Measurements from ENCODE around the gene NCKIPSD.

NCKIPSD gene

DNA sequence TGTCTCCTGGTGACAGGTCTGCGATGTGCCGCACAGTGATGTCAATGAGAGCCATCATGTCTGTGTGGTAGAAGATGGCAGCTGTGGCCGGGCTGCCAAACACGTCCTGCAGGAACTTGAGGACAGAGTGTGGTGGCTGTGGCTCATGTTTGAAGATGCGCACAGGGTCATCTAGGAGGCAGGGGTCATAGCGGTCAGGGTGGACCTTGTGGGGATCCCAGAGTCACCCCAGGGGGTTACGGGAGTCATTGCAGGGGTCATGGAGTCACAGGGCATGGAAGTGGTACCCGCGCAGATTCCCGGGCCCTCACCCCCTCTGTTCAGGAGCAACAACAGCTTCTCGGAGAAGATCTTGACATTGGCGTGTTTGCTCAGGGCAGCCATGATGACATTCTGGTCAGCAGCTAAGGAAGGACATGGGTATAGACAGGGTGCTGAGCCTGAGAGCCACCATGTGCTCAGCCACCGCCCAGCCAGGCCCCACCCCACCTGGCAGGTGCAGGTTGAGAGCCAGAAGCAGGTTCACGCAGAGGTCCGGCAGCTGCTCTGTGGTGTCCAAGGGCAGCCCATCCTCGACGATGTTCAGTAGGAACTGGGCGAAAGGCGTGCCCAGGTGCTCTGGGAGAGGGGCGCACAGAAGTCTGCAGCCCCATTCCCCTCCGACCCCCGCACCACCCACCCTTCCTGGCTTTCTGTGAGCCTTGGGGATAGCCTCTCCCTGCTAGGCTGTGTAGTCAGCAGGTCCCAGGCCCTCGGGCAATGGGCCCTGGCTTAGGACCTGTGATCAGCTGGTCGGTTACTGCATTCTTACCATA, 6.9 kb downstream of the NCKIPSD start:
- no peak for DNase-seq (ENCODE audit: low spot score)

GRCh38 chr3:48678056-48678455, 7.7 kb downstream of the NCKIPSD start:
- no peak for DNase-seq (ENCODE audit: low spot score)

- no peak for DNase-seq (ENCODE audit: low spot score)
These were observed 11.2 kb downstream of the NCKIPSD start for GRCh38 chr3:48674505-48674904.

DNA sequence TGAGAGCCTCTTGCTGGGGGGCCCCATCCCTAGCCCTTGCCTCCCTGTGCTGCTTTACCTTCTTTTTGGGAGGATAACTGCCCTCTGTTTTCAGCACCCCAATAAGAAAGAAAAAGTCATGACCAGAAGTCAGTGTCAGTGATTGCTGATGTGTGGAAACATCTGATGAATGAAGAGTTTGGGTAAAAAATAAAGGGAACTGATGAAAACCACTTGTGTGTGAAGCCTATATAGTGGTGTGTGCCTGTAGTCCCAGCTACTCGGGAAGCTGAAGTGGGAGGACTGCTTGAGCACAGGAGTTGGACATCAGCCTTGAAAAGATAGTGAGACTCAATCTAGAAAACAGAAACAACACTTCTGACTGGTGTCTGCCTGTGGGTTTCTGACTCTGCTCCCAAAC, 13.2 kb downstream of the NCKIPSD start:
- no peak for DNase-seq (ENCODE audit: low spot score)

DNA sequence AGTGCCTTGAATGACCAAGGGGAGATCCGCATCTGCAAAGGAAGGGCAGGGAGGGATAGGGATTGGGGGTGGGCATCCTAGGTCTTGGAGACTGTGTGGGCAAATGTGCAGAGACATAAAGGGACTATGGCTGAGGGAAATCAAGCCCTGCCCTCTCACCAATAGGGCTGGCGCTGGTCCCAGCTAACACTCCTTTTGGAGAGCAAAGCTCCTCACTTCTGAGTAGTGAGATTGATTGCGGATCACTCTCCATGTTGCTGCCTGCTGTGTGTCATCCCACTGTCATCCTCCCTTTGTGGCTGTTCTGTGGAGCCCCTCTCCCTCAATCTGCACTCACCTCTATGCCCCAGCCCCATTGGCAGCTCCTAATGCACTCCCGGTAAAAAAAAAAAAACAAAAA, 20.8 kb downstream of the NCKIPSD start:
- no peak for DNase-seq (ENCODE audit: low spot score)

DNA sequence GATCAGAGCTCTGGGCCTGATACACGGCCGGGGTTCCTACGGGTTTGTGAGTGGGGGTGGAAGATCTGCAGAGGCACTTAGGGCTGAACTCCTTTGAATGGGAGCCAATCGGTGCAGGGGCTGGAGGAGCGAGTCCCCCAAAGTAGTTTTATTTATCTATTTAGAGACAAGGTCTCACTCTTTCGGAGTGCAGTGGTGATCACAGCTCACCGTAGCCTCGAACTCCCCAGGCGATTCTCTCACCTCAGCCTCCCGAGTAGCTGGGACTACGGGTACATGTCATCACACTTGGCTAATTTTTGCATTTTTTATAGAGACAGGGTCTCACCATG, 21.4 kb downstream of the NCKIPSD start:
- no peak for DNase-seq (ENCODE audit: low spot score)

GRCh38 chr3:48663489-48664312, 22.0 kb downstream of the NCKIPSD start:
- peak; percentile 88 for DNase-seq (ENCODE audit: low spot score)

GRCh38 chr3:48662753-48663488, 22.8 kb downstream of the NCKIPSD start, which contains the start of gene CELSR3:
TSS of gene CELSR3 (minus strand) at chr3:48662886. CDS start at chr3:48662634, 252 bp downstream.
- DNase-seq (ENCODE audit: low spot score): peak; percentile 62

DNA sequence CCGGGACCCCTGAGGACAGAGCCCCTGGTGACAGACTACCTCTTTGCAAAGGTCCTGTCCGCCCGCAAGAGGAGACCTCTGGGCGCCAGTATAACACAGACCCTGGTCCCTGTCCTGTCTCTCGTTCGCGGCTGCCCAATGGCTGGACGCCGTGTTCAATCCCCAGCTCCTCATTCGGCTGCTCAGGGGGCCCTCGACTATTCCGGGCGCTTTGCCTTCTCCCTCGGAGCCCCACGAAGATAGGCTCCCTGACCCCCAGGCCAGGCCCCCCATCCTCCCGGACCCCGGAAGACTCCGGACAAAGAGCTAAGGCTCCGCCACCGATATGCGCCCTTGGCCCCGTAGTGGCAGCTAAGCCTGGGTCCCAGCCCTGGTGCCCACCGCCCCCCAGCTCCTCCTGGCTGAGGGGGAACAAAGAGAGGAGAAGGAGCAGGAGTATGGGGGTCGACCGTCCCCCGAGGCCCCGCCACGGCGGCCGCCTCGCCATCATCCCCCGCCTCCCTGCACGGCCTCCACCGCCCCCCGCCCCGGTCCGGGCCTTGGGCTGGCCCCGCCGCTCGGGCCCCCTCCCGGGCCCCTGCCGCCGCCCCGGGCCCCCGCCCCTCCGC, 23.5 kb downstream of the NCKIPSD start:
- no peak for DNase-seq (ENCODE audit: low spot score)

DNA sequence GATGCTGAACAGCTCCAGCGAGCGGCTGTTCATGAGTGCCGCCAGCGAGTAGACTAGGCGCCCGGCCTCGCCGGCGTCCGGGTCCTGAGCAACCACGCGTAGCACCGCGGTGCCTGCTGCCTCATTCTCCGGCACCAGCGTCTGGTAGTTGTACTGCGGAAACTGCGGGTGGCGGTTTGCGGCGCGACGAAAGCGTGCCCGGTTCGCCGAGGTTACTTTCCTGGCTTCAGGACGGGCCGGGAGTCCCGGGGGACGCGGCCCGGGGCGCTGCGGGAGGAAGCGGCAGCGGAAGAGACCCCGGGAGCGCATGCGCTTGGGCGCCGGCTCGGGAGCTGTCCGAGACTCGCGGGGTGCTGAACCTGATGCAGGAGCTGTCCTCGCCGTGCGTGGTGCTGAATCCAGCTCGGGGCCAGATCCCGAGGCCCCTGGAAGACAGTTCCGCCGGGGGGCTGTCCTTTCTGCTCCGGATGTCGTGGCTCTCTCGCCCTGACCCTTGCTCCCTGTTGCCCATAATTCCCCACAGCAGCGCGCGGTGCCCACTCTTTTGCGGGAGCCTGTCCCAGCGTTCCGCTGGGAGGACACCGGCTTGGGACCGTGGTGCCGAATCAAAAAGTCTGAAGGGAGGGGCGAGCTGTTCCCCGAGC, 24.1 kb downstream of the NCKIPSD start:
- peak; percentile 71 for DNase-seq (ENCODE audit: low spot score)

DNA sequence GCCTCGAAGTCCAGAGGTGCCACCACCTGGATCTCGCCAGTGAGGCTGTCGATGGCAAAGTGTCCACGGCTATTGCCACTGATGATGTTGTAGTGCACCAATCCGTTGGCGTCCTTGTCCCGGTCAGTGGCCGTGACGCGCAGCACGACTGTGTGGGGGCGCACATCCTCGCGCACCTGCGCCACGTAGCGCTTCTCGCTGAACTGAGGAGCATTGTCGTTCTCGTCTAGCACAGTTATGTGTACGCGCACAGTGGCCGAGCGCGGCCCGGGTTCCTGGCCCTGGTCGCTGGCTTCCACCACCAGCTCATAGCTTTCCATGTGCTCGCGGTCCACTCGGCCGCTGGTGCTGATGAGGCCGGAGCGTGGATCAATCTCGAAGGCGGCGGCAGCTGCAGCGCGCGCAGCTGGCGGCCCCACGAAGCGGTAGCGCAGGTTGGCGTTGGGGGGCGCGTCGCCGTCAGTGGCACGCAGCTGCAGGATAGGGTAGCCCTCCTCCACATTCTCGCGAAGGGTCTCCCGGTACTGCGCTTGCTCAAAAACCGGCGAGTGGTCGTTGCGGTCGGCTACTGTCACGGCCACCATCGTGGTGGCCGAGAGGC, 24.8 kb downstream of the NCKIPSD start:
- no peak for DNase-seq (ENCODE audit: low spot score)

DNA sequence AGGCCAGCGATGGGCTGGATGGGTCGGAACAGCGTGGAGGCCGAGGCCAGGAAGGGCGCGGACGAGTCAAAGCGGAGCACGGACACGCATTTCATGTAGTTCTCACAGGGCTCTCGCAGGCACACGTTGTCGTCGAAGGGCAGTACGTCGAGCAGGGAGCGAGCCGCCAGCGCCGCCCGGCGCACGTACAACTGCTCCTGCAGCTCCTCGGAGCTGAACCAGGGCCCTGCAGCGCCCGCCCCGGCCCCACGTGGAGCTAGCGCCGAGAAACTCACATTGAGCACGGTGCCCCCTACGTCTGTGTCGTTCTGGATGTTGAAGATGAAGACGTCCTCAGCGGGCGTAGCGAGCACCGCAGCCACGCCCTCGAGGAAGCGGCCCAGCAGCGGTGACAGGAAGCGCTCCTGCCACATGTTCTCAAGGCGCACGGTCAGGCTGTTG, 28.9 kb downstream of the NCKIPSD start:
- peak; percentile 28 for DNase-seq (ENCODE audit: low spot score)

DNA sequence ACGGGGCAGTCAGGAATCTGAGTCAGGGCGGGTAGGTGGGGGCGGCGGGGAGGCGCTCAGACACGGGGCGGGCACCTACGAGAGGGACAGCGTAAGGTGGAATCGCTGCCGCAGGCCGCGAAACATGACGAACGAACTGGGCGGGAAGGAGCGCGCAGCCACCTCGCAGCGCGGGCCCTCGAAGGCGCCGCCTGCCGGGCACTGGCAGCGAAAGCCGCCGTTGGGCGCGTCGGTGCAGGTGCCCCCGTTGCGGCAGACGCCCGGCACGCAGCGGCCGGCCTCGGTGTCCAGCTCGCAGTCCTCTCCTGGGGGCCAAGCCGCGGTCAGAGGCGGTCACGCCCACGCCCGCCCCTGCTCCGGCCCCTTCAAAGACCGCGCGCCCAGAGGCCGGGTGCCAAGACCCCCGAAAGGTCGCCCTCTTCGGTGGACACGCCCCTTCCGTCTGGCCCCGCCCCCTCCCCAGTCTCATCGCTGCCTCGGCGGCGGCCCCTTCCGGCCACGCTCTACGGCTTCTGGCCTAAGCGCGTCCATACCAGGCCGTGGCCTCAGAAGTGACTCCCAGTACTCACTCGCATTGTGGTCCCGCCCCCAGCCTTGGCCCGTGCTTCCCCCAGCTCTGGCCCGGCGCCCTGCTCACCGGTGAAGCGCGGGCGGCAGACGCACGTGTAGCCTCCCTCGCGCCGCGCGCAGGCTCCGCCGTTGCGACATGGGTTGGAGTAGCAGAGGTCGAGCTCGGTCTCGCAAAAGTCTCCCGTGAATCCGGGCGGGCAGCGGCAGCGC, 29.5 kb downstream of the NCKIPSD start:
- peak; percentile 83 for DNase-seq (ENCODE audit: low spot score)

DNA sequence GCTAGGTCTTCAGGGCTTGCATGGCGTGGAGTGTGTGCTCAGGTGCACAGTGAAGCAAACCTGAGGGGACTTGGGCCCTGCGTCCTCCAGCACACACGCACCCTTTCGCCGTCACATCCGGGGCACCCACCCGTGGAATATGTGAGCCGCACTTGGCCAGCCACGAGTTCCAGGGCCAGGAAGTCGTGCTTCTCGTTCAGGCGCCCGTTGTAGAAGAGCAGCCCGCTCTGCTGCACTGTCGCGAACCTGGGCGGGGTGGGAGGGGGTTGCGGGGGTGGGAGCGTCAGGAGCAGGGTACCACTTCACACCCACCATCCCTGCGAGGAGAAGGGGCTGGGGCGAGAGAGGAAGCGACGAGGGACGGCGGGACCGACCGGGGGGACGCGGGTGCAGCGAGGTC, 30.1 kb downstream of the NCKIPSD start:
- peak; percentile 30 for DNase-seq (ENCODE audit: low spot score)

DNA sequence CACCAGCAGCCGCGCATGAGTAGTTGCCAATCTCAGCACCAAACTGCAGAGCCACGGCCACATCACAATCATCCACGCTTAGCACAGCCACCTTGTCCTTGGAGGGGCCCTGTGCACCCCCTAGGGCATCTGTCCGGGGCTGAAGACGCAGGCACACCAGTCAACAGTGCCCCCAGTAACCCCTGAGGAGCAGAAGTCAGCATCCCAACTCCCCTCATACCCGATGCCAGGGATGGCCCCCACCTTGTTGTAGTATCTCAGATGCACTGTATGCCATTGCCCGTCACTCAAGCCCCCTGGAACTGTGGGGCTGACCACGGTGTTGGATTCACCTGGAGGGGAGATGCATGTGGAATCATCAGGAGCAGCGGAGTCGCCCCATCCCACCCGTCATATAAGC, 30.7 kb downstream of the NCKIPSD start:
- DNase-seq (ENCODE audit: low spot score): no peak

GRCh38 chr3:48652923-48653715, 32.6 kb downstream of the NCKIPSD start:
- DNase-seq (ENCODE audit: low spot score): no peak

DNA sequence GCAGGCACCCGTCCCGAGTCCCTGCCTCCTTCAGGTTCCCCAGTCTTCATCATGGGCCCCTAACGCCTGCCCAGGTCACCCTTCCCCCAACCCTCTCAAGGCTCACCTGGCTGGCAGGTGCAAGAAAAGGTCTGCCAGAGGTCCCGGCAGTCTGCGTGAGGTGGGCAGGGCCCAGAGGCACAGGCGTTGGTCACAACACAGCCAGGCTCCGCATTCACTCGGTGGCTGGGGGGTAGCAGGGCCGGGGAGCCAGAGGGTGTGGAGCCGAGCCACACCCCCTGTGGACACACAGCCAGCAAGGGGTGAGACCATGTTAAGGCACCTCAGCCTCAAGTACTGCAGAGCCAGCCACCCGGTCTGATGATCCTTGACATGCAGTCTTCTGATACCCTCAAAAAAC, 33.9 kb downstream of the NCKIPSD start:
- DNase-seq (ENCODE audit: low spot score): no peak

GRCh38 chr3:48650723-48651122, 35.0 kb downstream of the NCKIPSD start:
- DNase-seq (ENCODE audit: low spot score): no peak

- DNase-seq (ENCODE audit: low spot score): no peak
These were observed 37.4 kb downstream of the NCKIPSD start for GRCh38 chr3:48648188-48648850.
